Activated B cell treated with CpG ODN at 0.5 μM for 24 hours (primary cell): ENCODE results near the gene ZDHHC3. TPM values are rescaled to one million over a fixed set of nuclear protein-coding genes. Genes with fewer than 3 reads are reported as not detected.

Source experiments
- ATAC-seq: fragments of 200-7000 bp; cut with Tn5 transposase; one replicate; pipeline ENCODE4 v1.10.0; 2021; ENCODE audit warnings: low read depth, mild to moderate bottlenecking, moderate library complexity
- CTCF ChIA-PET: fragments of 350-600 bp; sonication (Branson Sonifier 250); formaldehyde crosslinking; loops from one replicate; lab custom pipeline; 2021; ENCODE audit warnings: antibody characterized with exemption; lab: Charles Lee
- POLR2A ChIA-PET: fragments of 350-600 bp; sonication (Branson Sonifier 250); formaldehyde crosslinking; loops from one replicate; lab custom pipeline; 2021; ENCODE audit warnings: antibody characterized with exemption; lab: Charles Lee
- DNase-seq: peaks from one replicate; pipeline ENCODE4 v3.0.0; 2022
- H3K27ac Mint-ChIP-seq: one replicate; pipeline ENCODE4 v1.8.0; 2020; ENCODE audit warnings: mixed read lengths
- H3K27me3 Mint-ChIP-seq: one replicate; pipeline ENCODE4 v1.8.0; 2021; ENCODE audit warnings: mixed read lengths
- H3K36me3 Mint-ChIP-seq: one replicate; pipeline ENCODE4 v1.8.0; 2021; ENCODE audit warnings: low read depth, mixed read lengths
- H3K4me1 Mint-ChIP-seq: one replicate; pipeline ENCODE4 v1.8.0; 2021; ENCODE audit warnings: mixed read lengths
- H3K4me3 Mint-ChIP-seq: one replicate; pipeline ENCODE4 v1.8.0; 2020; ENCODE audit warnings: mild to moderate bottlenecking, mixed read lengths
- H3K9me3 Mint-ChIP-seq: one replicate; pipeline ENCODE4 v1.8.0; 2020; ENCODE audit warnings: mixed read lengths
- CTCF ChIP-seq: fragments of 200-600 bp; IDR thresholded peaks from one replicate; pipeline ENCODE4 v1.8.0; 2022; ENCODE audit warnings: antibody characterized with exemption, mild to moderate bottlenecking
- intact Hi-C: fragments of 100-400 bp; cut with micrococcal nuclease; formaldehyde crosslinking; loops from one replicate; pipeline ENCODE4 v1.15.1; 2024
- total RNA-seq: library from RNA; stranded (reverse); gene quantifications from 2 replicates; pipeline ENCODE4 v1.2.3, GENCODE V29; 2022

ZDHHC3 gene
- total RNA-seq, 1 donor from 2014 or later, result 43.4 TPM

GRCh38 chr3:44969154-44969827 lies 6.7 kb downstream of the ZDHHC3 start:
- Mint-ChIP-seq H3K4me1 (peaks cover 44% of the 10 kb centered on the region), H3K27me3 (no peaks in the 10 kb centered on the region), H3K9me3 (no peaks in the 10 kb centered on the region), H3K4me3 (peak overlapping the region; percentile 38), H3K36me3 (peaks cover 4% of the 10 kb centered on the region), H3K27ac (peak overlapping the region; percentile 35)
- ChIA-PET POLR2A (no interaction called here), CTCF (no interaction called here)
- DNase-seq (no peak), ATAC-seq (peak; percentile 47)
- intact Hi-C loops, result no loop called here
- no peak for TF ChIP-seq CTCF

- ATAC-seq (no peak), DNase-seq (no peak)
- POLR2A ChIA-PET, result no interaction called here
- no peak overlapping the region for H3K27ac Mint-ChIP-seq
- intact Hi-C loops, result no loop called here
- H3K4me1 Mint-ChIP-seq, result peaks cover 44% of the 10 kb centered on the region
- no peaks in the 10 kb centered on the region for H3K27me3 Mint-ChIP-seq
- H3K9me3 Mint-ChIP-seq, result no peaks in the 10 kb centered on the region
- CTCF ChIA-PET, result no interaction called here
- H3K4me3 Mint-ChIP-seq, result no peak overlapping the region
- H3K36me3 Mint-ChIP-seq, result peaks cover 8% of the 10 kb centered on the region
- no peak for TF ChIP-seq CTCF
These were observed 7.5 kb downstream of the ZDHHC3 start for GRCh38 chr3:44968447-44968858.

- ChIA-PET POLR2A (interaction anchor here (1.5 kb wide), 1 partner anchor 9 kb away, joined by 9 read pairs; the partner anchor contains the start of genes EXOSC7 and ZDHHC3), CTCF (no interaction called here)
- peaks cover 5% of the 10 kb centered on the region for H3K36me3 Mint-ChIP-seq
- H3K27me3 Mint-ChIP-seq, result no peaks in the 10 kb centered on the region
- peaks cover 49% of the 10 kb centered on the region for H3K4me1 Mint-ChIP-seq
- H3K27ac Mint-ChIP-seq, result no peak overlapping the region
- H3K9me3 Mint-ChIP-seq, result no peaks in the 10 kb centered on the region
- no peak for TF ChIP-seq CTCF
- DNase-seq (no peak), ATAC-seq (no peak)
- intact Hi-C loops, result no loop called here
- no peak overlapping the region for H3K4me3 Mint-ChIP-seq
These were observed 9.1 kb downstream of the ZDHHC3 start for GRCh38 chr3:44966795-44967278.

GRCh38 chr3:44965165-44965564 lies 10.8 kb downstream of the ZDHHC3 start:
- ChIA-PET CTCF (no interaction called here), POLR2A (no interaction called here)
- Mint-ChIP-seq H3K4me3 (no peak overlapping the region), H3K27me3 (no peaks in the 10 kb centered on the region), H3K9me3 (no peaks in the 10 kb centered on the region), H3K4me1 (peaks cover 45% of the 10 kb centered on the region), H3K27ac (no peak overlapping the region), H3K36me3 (peaks cover 5% of the 10 kb centered on the region)
- ATAC-seq, result no peak
- DNase-seq, result no peak
- TF ChIP-seq CTCF, result no peak
- intact Hi-C loops, result no loop called here

GRCh38 chr3:44963571-44964325 lies 12.2 kb downstream of the ZDHHC3 start:
- intact Hi-C loops, result no loop called here
- Mint-ChIP-seq H3K27ac (no peak overlapping the region), H3K4me1 (peaks cover 31% of the 10 kb centered on the region), H3K9me3 (no peaks in the 10 kb centered on the region), H3K36me3 (peaks cover 13% of the 10 kb centered on the region), H3K4me3 (no peak overlapping the region), H3K27me3 (no peaks in the 10 kb centered on the region)
- ATAC-seq (no peak), DNase-seq (no peak)
- POLR2A ChIA-PET, result no interaction called here
- TF ChIP-seq CTCF, result no peak
- CTCF ChIA-PET, result interaction anchor here (1.2 kb wide), 1 partner anchor 9 kb away, joined by 3 read pairs; no protein-coding TSS in a partner anchor
